ENCODE results near the gene CEACAM21.

Gene CEACAM21

DNA sequence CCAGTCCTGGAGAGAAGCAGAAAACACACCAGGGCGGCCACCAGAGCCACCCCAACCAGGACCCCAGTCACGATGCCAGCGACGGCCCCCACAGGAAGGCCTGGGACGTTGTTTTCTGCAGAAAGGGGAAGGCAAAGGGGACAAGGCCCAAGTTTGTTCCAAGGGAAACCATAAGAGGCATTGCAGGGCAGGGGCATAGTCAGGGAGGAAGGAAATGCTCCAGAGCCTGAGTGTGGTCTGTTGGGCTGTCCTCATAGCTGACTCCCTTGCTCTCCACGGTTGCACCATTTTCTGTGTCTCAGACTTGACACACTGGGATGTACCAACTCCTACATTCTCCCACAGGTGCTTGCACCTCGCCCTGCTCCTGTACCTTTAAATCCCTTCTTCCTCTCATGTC is 45.7 kb downstream of the CEACAM21 start:
- DNase-seq: no peak

DNA sequence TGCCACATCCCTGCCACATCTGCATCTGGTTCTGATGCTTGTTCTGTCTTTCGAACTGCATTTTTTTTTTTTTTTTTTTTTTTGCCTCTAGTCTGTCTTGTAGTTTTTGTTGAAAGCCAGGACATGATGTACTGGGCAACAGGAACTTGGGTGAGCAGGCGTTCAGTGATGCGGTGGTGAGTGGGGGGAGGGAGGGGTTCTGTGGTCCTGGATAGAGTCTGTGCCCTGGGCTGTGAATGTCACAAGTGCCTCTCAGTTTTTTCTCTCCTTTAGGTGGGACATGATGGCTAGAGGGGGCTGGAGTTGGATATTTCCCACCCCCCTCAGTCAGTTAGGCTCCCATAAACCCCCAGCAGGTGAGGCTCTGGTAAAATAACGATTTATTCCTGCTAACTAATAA is 47.4 kb downstream of the CEACAM21 start:
- DNase-seq: no peak

DNA sequence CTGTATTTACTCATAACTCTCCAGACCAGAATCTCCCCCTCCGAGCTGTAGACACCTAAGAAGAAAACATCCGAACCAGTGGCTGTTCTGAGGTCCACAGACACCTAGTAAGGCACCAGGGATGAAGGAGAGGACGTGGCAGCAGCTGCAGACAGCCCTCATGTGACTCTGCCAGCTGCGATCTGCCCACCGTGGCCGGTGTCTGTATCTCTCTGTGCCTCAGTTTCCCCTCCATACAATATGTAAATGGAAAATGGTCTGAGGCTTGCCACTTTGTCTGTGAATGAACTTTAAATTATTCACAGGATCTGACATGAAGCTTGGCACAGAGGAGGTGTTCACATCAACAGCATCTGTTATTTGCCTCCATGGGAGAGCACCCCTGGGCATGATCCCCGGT is 48.5 kb downstream of the CEACAM21 start:
- DNase-seq: no peak

DNA sequence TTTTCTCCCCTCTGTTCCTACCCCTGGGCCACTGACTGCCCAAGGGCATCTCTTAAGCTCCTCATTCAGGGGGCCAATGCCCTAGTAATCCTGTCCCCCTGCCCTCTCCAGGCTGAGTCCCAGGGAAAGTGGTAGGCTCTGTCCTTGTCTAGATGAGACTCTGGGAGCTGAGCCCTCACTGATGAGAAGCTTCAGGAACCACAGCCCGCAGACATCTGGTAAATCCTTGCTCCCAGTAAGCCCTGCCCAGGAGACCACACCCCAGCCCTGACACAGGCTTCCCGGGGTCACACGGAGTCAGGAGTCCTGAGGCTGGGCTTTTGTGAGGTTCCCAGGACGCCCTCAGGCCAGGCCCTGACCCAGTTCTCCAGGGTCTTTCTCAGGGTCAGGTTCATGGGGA is 49.0 kb downstream of the CEACAM21 start:
- no peak for DNase-seq

DNA sequence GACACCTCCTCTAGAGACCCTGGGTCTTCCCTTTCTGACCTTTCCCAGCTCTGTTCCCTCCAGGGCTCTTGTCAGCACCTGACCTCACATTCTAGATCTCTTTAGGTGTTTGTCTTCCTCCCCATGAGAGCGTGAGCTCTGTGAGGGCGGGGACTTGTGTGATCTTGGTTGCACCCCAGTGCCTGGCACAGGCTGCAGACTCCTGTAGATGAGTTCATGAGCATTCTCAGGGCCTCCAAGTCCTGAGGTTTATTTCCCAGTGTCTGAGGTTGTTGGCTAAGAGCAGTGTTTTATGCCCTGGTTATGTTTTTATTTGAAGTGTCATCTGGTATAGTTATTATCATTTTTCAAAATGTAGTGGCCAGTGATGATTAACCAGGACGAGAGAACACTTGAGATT is 50.3 kb downstream of the CEACAM21 start:
- DNase-seq: no peak

DNA sequence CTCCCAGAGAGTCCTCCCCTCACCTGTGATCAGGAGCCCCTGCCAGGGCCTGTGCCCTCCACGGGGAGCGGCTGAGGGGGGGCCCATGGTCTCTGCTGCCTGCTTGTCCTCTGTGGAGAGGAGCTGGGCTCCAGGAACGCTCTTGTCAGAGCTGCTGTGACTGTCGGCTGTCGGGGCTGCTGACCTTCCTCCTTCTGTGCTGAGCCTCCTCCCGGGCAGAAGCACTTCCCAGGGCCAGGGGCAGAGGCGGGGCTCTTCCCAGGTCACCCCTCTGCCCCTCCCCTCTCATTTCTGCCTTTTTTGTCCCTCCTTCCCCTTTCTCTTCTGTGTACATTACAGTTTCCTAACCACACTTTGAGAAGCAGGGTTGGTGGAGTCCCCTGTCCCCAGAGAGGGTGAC is 50.9 kb downstream of the CEACAM21 start, which contains the start of gene CEACAM4:
CEACAM4 (minus strand) TSS at position 198 of the 400 bp plus-strand sequence; CDS start at position 87, 111 bp downstream.
- DNase-seq: peak; percentile 62

DNA sequence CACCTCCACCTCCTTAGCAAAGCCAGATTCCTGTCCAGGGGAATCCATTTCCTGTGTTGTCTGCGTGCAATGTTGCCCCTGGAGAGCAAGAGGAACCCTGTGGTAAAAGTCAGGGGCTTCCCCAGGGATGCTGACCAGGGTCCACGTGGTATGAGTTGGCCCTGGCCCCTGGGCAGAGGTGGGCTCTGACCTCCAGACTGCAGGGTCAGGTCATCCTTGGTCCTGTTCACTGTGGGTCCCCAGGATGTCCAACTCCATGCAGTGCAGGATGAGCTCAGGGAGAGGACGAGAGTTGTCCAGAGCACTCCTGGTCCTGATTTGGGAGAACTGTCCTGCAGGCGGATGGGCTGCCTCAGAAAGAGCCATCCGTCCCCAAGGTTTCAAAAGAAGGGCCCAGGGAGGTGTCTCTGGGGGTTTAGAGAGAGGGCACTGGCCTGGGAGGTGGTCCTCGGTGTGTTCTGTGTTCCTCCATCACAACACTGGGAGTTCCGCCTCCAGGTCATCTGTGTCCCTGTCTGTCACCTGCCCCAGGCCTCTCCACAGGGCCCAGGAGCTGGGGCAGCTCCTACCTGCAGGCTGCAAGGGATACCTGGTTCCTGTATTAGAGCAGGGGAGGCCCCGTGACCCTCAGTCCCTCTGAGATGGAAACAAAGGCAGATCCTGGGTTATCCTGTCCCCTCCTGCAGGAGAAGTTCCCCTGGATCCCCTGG is 52.2 kb downstream of the CEACAM21 start:
- DNase-seq: no peak

Data from CD4-positive, alpha-beta T cell treated with Interleukin-15 for 1 hour (primary cell).